ENCODE data around the gene IVL. TPM values are rescaled to one million over a fixed set of nuclear protein-coding genes. Genes with fewer than 3 reads are reported as not detected.

IVL gene
- total and polyA plus RNA-seq, 4 experiments from 2014 or later: not detected

DNA sequence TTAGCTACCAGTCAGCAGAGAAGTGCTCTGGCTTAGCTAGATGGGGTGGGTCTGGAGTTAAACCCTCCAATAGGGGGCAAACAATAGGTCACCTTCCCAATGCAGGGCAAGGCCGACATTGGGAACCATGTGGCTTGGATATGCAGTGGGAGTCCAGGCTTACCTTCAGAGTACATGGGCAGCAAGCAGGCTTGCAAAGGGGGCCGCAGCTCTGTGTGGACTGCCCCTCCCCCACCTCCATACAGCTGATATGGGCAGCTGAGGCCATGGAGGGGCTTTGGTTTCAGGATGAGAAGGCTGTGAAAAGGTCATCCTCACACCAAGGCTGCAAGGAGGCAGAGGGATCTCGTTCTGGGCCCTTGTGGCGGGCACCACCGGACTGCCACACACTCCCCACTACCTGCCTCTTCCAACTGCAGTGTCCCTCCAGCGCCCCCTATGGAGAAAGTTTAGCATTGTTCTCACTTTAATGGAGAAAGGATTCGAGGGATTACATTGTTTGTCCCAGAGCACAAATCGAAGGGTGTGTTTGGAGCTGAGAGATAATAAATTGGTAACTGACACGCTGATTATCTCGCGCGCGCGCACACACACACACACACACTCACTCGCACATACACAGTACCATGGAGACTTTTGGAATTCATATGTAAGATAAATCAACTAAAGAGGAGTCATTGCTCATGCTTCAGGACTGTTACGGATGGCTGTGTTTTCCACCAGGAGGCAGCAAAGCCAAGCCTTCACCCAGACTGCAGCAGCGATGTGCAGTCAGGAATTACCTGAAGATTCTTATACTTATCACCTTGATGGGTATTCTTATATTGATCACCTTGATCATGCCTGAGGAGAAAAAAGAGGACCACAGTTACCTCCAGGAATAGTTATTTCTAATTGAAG, 37.3 kb upstream of the IVL start:
- Histone ChIP-seq H3K27ac (ENCODE audit: low read depth, low read length) (no peak overlapping the region), H3K4me1 (ENCODE audit: insufficient read depth, low read length) (no peaks in the 10 kb centered on the region), H3K9me3 (ENCODE audit: control insufficient read depth in 1 of 2, low read length in 2 of 2) (no peaks in the 10 kb centered on the region), H3K36me3 (ENCODE audit: insufficient read depth, low read length) (no peaks in the 10 kb centered on the region), H3K4me3 (ENCODE audit: low read length in 2 of 2) (no peak overlapping the region), H3K27me3 (ENCODE audit: insufficient read depth, low read length) (no peaks in the 10 kb centered on the region)
- ChIA-PET POLR2A (ENCODE audit: partially characterized antibody) (no interaction called here), CTCF (ENCODE audit: partially characterized antibody) (interaction anchor here (0.8 to 1.7 kb wide), 7 partner anchors 8 to 416 kb away, joined by 3 to 5 read pairs (median 3); no protein-coding TSS in a partner anchor)
- H3K4me3 Mint-ChIP-seq: no peak overlapping the region
- no peak overlapping the region for H3K27ac Mint-ChIP-seq
- peaks cover 8 to 11% of the 10 kb centered on the region in 2 donors for H3K27me3 Mint-ChIP-seq
- intact Hi-C loops (cut with micrococcal nuclease): no loop called here
- H3K36me3 Mint-ChIP-seq: no peaks in the 10 kb centered on the region
- H3K9me3 Mint-ChIP-seq: no peaks in the 10 kb centered on the region
- peaks cover 0 to 1% (median 0%) of the 10 kb centered on the region in 4 donors for H3K4me1 Mint-ChIP-seq
- DNase-seq: no peak

DNA sequence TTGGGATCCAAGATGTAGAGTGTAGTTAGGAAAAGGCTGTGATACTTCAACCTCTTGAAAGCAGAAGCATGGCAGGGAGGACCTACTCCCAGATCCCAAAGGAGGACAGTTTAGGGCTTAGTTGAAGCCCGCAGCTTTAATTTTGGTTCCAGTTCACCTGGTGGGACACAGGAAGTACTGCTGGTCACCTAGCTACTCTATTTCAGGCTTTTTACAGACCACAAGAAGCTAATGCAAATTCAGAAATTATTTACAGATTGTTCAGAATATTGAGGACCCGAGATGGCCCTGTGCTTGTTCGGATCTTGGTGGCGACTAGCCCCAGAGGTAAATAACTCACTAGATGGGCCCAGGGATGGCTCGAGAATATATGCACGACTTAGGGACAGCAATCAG, 36.6 kb upstream of the IVL start:
- Mint-ChIP-seq H3K4me3 (no peak overlapping the region), H3K36me3 (no peaks in the 10 kb centered on the region), H3K27me3 (peaks cover 8 to 11% of the 10 kb centered on the region in 2 donors), H3K9me3 (no peaks in the 10 kb centered on the region), H3K4me1 (peaks cover 0 to 1% (median 0%) of the 10 kb centered on the region in 4 donors), H3K27ac (no peak overlapping the region)
- intact Hi-C loops (cut with micrococcal nuclease): no loop called here
- Histone ChIP-seq H3K36me3 (ENCODE audit: insufficient read depth, low read length) (no peaks in the 10 kb centered on the region), H3K27me3 (ENCODE audit: insufficient read depth, low read length) (no peaks in the 10 kb centered on the region), H3K4me3 (ENCODE audit: low read length in 2 of 2) (no peak overlapping the region), H3K4me1 (ENCODE audit: insufficient read depth, low read length) (no peaks in the 10 kb centered on the region), H3K9me3 (ENCODE audit: control insufficient read depth in 1 of 2, low read length in 2 of 2) (no peaks in the 10 kb centered on the region), H3K27ac (ENCODE audit: low read depth, low read length) (no peak overlapping the region)
- DNase-seq: no peak
- CTCF ChIA-PET (ENCODE audit: partially characterized antibody): no interaction called here
- POLR2A ChIA-PET (ENCODE audit: partially characterized antibody): no interaction called here

DNA sequence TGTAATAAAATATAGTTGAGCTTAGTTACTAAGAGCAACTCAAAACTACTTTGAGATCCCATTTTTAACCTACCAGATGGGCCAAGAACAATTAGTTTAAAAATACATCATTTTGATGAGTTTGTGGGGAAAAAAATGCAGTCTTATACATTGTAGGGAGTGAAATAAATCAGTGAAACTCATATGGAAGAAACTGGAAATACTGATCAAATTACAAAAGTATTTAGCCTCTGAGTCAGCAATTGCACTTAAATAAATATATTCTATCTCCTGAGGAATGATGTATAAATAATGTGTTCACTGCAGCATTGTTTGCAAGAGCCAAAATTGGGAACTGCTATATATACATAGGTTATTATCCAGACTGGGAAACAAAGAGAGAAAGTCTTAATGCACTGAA, 34.9 kb upstream of the IVL start:
- CTCF ChIA-PET (ENCODE audit: partially characterized antibody): no interaction called here

DNA sequence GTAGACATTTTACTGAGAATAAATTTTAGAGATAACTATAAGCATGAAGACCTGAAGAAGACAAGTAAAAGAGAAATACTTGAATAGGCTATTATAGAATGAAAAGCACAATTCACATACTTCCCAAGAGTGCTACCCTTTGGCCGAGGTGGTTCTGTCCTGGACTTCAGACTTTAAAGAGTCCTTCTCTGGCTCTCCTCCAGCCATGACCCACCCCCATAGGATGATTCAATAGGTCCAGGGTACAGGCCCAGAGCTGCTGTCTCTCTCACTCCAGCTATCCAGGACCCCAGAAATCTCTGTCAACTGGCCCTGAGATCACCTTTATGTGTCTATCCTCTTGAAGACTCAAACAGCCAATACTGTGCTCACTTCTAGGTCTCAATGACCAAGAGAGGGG, 31.5 kb upstream of the IVL start:
- CTCF ChIA-PET (ENCODE audit: partially characterized antibody): interaction anchor here (1.4 kb wide), 1 partner anchor 10 kb away, joined by 3 read pairs; no protein-coding TSS in a partner anchor
- intact Hi-C loops (cut with micrococcal nuclease): no loop called here
- Mint-ChIP-seq H3K27ac (no peak overlapping the region), H3K4me3 (no peak overlapping the region), H3K9me3 (no peaks in the 10 kb centered on the region), H3K27me3 (peaks cover 15% of the 10 kb centered on the region in 2 donors), H3K4me1 (peaks cover 0 to 14% (median 7%) of the 10 kb centered on the region in 4 donors), H3K36me3 (no peaks in the 10 kb centered on the region)
- H3K9me3 ChIP-seq (ENCODE audit: control insufficient read depth in 1 of 2, low read length in 2 of 2): no peaks in the 10 kb centered on the region
- no peaks in the 10 kb centered on the region for H3K36me3 ChIP-seq (ENCODE audit: insufficient read depth, low read length)
- H3K27me3 ChIP-seq (ENCODE audit: insufficient read depth, low read length): no peaks in the 10 kb centered on the region
- H3K4me1 ChIP-seq (ENCODE audit: insufficient read depth, low read length): no peaks in the 10 kb centered on the region
- no peak overlapping the region for H3K27ac ChIP-seq (ENCODE audit: low read depth, low read length)
- DNase-seq: no peak
- POLR2A ChIA-PET (ENCODE audit: partially characterized antibody): no interaction called here
- no peak overlapping the region for H3K4me3 ChIP-seq (ENCODE audit: low read length in 2 of 2)

More for the DNA sequence above, 34.9 kb upstream of the IVL start:
- H3K4me1 ChIP-seq (ENCODE audit: insufficient read depth, low read length): no peaks in the 10 kb centered on the region
- H3K4me3 ChIP-seq (ENCODE audit: low read length in 2 of 2): no peak overlapping the region
- H3K4me1 Mint-ChIP-seq: peaks cover 0 to 1% (median 0%) of the 10 kb centered on the region in 4 donors
- H3K36me3 ChIP-seq (ENCODE audit: insufficient read depth, low read length): no peaks in the 10 kb centered on the region
- H3K36me3 Mint-ChIP-seq: no peaks in the 10 kb centered on the region
- no peak overlapping the region for H3K4me3 Mint-ChIP-seq
- DNase-seq: no peak
- H3K9me3 ChIP-seq (ENCODE audit: control insufficient read depth in 1 of 2, low read length in 2 of 2): no peaks in the 10 kb centered on the region
- no peak overlapping the region for H3K27ac ChIP-seq (ENCODE audit: low read depth, low read length)
- peaks cover 14% of the 10 kb centered on the region in 2 donors for H3K27me3 Mint-ChIP-seq
- intact Hi-C loops (cut with micrococcal nuclease): no loop called here
- H3K9me3 Mint-ChIP-seq: no peaks in the 10 kb centered on the region
- no peak overlapping the region for H3K27ac Mint-ChIP-seq
- no peaks in the 10 kb centered on the region for H3K27me3 ChIP-seq (ENCODE audit: insufficient read depth, low read length)
- POLR2A ChIA-PET (ENCODE audit: partially characterized antibody): no interaction called here

DNA sequence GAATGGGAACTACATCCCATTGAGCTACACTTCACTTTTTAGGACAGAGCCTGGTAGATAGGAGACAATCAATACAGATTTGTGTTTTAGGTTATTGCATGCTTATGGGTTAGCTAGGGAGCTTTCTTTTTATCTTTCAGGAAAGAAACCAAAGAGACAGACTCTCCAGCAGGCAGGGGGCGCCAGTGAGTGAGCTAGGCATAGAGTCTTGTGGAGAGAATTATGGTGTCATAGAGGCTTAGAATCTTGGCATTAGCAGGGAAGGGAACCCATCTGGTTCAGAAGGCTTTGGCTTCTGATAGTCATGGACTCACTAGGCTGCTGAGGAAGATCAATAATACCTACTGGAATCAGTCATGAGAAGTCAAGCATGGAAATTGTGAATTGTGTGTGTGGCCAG, 30.3 kb upstream of the IVL start, which contains the start of gene SMCP:
Gene SMCP, plus strand, starts transcription at position 281 of the 400 bp plus-strand sequence. CDS start 6,101 bp downstream, outside the sequence.
- intact Hi-C loops (cut with micrococcal nuclease): no loop called here
- Mint-ChIP-seq H3K27me3 (peaks cover 11 to 15% of the 10 kb centered on the region in 2 donors), H3K4me3 (no peak within 1 kb of the TSS), H3K36me3 (no peaks in the 10 kb centered on the region), H3K9me3 (no peaks in the 10 kb centered on the region), H3K27ac (no peak within 1 kb of the TSS), H3K4me1 (peaks cover 0 to 14% (median 7%) of the 10 kb centered on the region in 4 donors)
- Histone ChIP-seq H3K4me3 (ENCODE audit: low read length in 2 of 2) (no peak within 1 kb of the TSS), H3K9me3 (ENCODE audit: control insufficient read depth in 1 of 2, low read length in 2 of 2) (no peaks in the 10 kb centered on the region), H3K36me3 (ENCODE audit: insufficient read depth, low read length) (no peaks in the 10 kb centered on the region), H3K27me3 (ENCODE audit: insufficient read depth, low read length) (no peaks in the 10 kb centered on the region), H3K27ac (ENCODE audit: low read depth, low read length) (no peak within 1 kb of the TSS), H3K4me1 (ENCODE audit: insufficient read depth, low read length) (no peaks in the 10 kb centered on the region)
- DNase-seq: no peak
- POLR2A ChIA-PET (ENCODE audit: partially characterized antibody): no interaction called here
- CTCF ChIA-PET (ENCODE audit: partially characterized antibody): interaction anchor here (1.1 kb wide), 1 partner anchor 9 kb away, joined by 3 read pairs; no protein-coding TSS in a partner anchor

DNA sequence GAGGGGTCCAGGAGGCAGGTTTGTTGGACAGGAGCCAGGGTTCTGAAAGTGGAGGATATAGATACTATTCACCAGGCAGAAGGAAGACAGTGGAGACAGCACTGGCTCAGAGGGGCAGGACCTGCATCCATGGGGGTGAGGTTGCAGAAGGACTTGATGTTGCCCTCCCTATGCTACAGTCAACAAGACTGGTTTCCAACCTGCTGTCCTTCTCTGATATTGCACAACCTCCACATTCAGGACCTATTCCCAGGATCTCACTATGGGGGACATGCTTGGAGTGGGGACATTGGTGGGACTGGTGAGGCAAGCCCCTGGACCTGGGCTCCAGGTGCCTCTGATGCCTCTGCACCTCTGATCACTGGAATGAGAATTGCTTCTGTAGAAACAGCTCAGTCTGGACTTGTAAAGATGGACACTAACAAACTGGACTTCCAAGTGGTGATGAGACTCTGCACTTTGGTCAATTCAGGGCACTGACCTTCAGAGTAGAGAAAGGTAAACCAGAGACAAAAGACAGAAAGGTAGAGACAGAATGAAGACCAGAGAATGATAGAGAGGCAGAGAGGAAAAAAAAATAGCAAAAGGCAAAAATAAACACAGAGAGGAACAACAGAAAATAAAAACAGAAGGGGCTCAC, 28.7 kb upstream of the IVL start:
- intact Hi-C loops (cut with micrococcal nuclease): no loop called here
- no peak overlapping the region for H3K27ac ChIP-seq (ENCODE audit: low read depth, low read length)
- H3K9me3 Mint-ChIP-seq: no peaks in the 10 kb centered on the region
- no peaks in the 10 kb centered on the region for H3K9me3 ChIP-seq (ENCODE audit: control insufficient read depth in 1 of 2, low read length in 2 of 2)
- H3K27ac Mint-ChIP-seq: no peak overlapping the region
- no peaks in the 10 kb centered on the region for H3K27me3 ChIP-seq (ENCODE audit: insufficient read depth, low read length)
- no peaks in the 10 kb centered on the region for H3K36me3 Mint-ChIP-seq
- H3K4me3 Mint-ChIP-seq: no peak overlapping the region
- no peak overlapping the region for H3K4me3 ChIP-seq (ENCODE audit: low read length in 2 of 2)
- H3K4me1 Mint-ChIP-seq: peaks cover 0 to 14% (median 7%) of the 10 kb centered on the region in 4 donors
- ChIA-PET CTCF (ENCODE audit: partially characterized antibody) (interaction anchor here (0.8 kb wide), 1 partner anchor 9 kb away, joined by 3 read pairs; no protein-coding TSS in a partner anchor), POLR2A (ENCODE audit: partially characterized antibody) (no interaction called here)
- peaks cover 9 to 15% of the 10 kb centered on the region in 2 donors for H3K27me3 Mint-ChIP-seq
- H3K36me3 ChIP-seq (ENCODE audit: insufficient read depth, low read length): no peaks in the 10 kb centered on the region
- no peak for DNase-seq
- H3K4me1 ChIP-seq (ENCODE audit: insufficient read depth, low read length): no peaks in the 10 kb centered on the region

DNA sequence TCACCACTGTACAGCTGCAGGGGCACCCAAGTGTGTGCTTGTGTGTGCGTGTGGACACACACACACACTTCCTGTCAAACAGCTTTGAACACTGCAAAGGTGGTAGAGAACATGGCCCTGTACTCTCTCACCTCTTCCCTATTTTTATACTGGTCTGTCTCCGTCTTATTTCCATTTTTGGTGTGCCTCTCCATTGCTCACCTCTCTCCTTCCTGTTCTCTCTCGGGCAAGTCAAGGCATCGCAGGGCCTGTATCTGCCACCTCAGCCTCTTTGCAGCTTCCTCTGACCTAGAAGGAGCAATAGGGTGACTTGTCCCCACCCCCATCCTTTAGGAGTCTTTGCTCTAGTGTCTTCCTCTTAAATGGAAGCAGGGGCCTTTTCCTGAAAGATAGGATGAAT, 28.0 kb upstream of the IVL start:
- Mint-ChIP-seq H3K9me3 (no peaks in the 10 kb centered on the region), H3K4me3 (peak overlapping the region in 1 of 8 donors; percentile 62), H3K36me3 (no peaks in the 10 kb centered on the region), H3K27me3 (peaks cover 6 to 12% of the 10 kb centered on the region in 2 donors), H3K27ac (no peak overlapping the region), H3K4me1 (peaks cover 0 to 14% (median 7%) of the 10 kb centered on the region in 4 donors)
- Histone ChIP-seq H3K4me1 (ENCODE audit: insufficient read depth, low read length) (no peaks in the 10 kb centered on the region), H3K9me3 (ENCODE audit: control insufficient read depth in 1 of 2, low read length in 2 of 2) (no peaks in the 10 kb centered on the region), H3K4me3 (ENCODE audit: low read length in 2 of 2) (no peak overlapping the region), H3K36me3 (ENCODE audit: insufficient read depth, low read length) (no peaks in the 10 kb centered on the region), H3K27me3 (ENCODE audit: insufficient read depth, low read length) (no peaks in the 10 kb centered on the region), H3K27ac (ENCODE audit: low read depth, low read length) (no peak overlapping the region)
- CTCF ChIA-PET (ENCODE audit: partially characterized antibody): no interaction called here
- POLR2A ChIA-PET (ENCODE audit: partially characterized antibody): no interaction called here
- intact Hi-C loops (cut with micrococcal nuclease): no loop called here
- DNase-seq: no peak
